Measurements from ENCODE around the gene VMO1. TPM values are rescaled to one million over a fixed set of nuclear protein-coding genes. Genes with fewer than 3 reads are reported as not detected.

VMO1 gene
- total RNA-seq, 1 experiment from 2014 or later: 0.54 TPM

GRCh38 chr17:4766723-4767122, 19.4 kb downstream of the VMO1 start:
- Mint-ChIP-seq H3K27ac (ENCODE audit: unreplicated experiment) (no peak overlapping the region), H3K27me3 (ENCODE audit: insufficient read depth, unreplicated experiment) (no peaks in the 10 kb centered on the region), H3K9me3 (ENCODE audit: unreplicated experiment) (no peaks in the 10 kb centered on the region), H3K36me3 (ENCODE audit: insufficient read depth, unreplicated experiment) (no peaks in the 10 kb centered on the region), H3K4me1 (ENCODE audit: low read depth, unreplicated experiment) (peaks cover 3% of the 10 kb centered on the region), H3K4me3 (ENCODE audit: unreplicated experiment) (no peak overlapping the region)
- ChIA-PET POLR2A (no interaction called here), CTCF (no interaction called here)
- Histone ChIP-seq H3K4me1 (peaks cover 6% of the 10 kb centered on the region), H3K36me3 (ENCODE audit: control insufficient read depth, insufficient read depth, low read length) (no peaks in the 10 kb centered on the region), H3K4me3 (ENCODE audit: low read depth, low read length) (no peak overlapping the region), H3K27me3 (replicated peaks; ENCODE audit: control insufficient read depth, insufficient read depth, low read length) (no peaks in the 10 kb centered on the region), H3K9me3 (no peaks in the 10 kb centered on the region)
- TF ChIP-seq, protein P1, sequence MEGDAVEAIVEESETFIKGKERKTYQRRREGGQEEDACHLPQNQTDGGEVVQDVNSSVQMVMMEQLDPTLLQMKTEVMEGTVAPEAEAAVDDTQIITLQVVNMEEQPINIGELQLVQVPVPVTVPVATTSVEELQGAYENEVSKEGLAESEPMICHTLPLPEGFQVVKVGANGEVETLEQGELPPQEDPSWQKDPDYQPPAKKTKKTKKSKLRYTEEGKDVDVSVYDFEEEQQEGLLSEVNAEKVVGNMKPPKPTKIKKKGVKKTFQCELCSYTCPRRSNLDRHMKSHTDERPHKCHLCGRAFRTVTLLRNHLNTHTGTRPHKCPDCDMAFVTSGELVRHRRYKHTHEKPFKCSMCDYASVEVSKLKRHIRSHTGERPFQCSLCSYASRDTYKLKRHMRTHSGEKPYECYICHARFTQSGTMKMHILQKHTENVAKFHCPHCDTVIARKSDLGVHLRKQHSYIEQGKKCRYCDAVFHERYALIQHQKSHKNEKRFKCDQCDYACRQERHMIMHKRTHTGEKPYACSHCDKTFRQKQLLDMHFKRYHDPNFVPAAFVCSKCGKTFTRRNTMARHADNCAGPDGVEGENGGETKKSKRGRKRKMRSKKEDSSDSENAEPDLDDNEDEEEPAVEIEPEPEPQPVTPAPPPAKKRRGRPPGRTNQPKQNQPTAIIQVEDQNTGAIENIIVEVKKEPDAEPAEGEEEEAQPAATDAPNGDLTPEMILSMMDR (IDR thresholded peaks at IDR 0.05; ENCODE audit: insufficient read depth in 1 of 2, low read depth in 1 of 2, low read length in 1 of 2, severe bottlenecking in 1 of 2, unreplicated experiment in 1 of 2): no peak
- intact Hi-C loops (cut with micrococcal nuclease; ENCODE audit: unreplicated experiment): no loop called here
- DNase-seq: no peak
- no TSS peak for BruUV-seq (replicated peaks)

- Histone ChIP-seq H3K9me3 (no peaks in the 10 kb centered on the region), H3K4me3 (ENCODE audit: low read depth, low read length) (no peak overlapping the region), H3K36me3 (ENCODE audit: control insufficient read depth, insufficient read depth, low read length) (no peaks in the 10 kb centered on the region), H3K27me3 (replicated peaks; ENCODE audit: control insufficient read depth, insufficient read depth, low read length) (no peaks in the 10 kb centered on the region), H3K4me1 (peaks cover 2% of the 10 kb centered on the region)
- ChIA-PET CTCF (no interaction called here), POLR2A (no interaction called here)
- TF ChIP-seq, protein P1 (IDR thresholded peaks at IDR 0.05; ENCODE audit: insufficient read depth in 1 of 2, low read depth in 1 of 2, low read length in 1 of 2, severe bottlenecking in 1 of 2, unreplicated experiment in 1 of 2): no peak
- no peaks in the 10 kb centered on the region for H3K27me3 Mint-ChIP-seq (ENCODE audit: insufficient read depth, unreplicated experiment)
- no peak overlapping the region for H3K27ac Mint-ChIP-seq (ENCODE audit: unreplicated experiment)
- H3K4me1 Mint-ChIP-seq (ENCODE audit: low read depth, unreplicated experiment): no peaks in the 10 kb centered on the region
- intact Hi-C loops (cut with micrococcal nuclease; ENCODE audit: unreplicated experiment): no loop called here
- H3K36me3 Mint-ChIP-seq (ENCODE audit: insufficient read depth, unreplicated experiment): no peaks in the 10 kb centered on the region
- H3K4me3 Mint-ChIP-seq (ENCODE audit: unreplicated experiment): no peak overlapping the region
- DNase-seq: no peak
- no peaks in the 10 kb centered on the region for H3K9me3 Mint-ChIP-seq (ENCODE audit: unreplicated experiment)
- no TSS peak for BruUV-seq (replicated peaks)
Measured at GRCh38 chr17:4766201-4766600, 20.0 kb downstream of the VMO1 start.

GRCh38 chr17:4764595-4764994, 21.6 kb downstream of the VMO1 start:
- no peak for DNase-seq
- CTCF ChIA-PET: no interaction called here
- Mint-ChIP-seq H3K27me3 (ENCODE audit: insufficient read depth, unreplicated experiment) (no peaks in the 10 kb centered on the region), H3K27ac (ENCODE audit: unreplicated experiment) (no peak overlapping the region), H3K36me3 (ENCODE audit: insufficient read depth, unreplicated experiment) (no peaks in the 10 kb centered on the region), H3K4me1 (ENCODE audit: low read depth, unreplicated experiment) (no peaks in the 10 kb centered on the region), H3K4me3 (ENCODE audit: unreplicated experiment) (no peak overlapping the region), H3K9me3 (ENCODE audit: unreplicated experiment) (no peaks in the 10 kb centered on the region)
- POLR2A ChIA-PET: no interaction called here
- Histone ChIP-seq H3K36me3 (ENCODE audit: control insufficient read depth, insufficient read depth, low read length) (no peaks in the 10 kb centered on the region), H3K4me1 (no peaks in the 10 kb centered on the region), H3K4me3 (ENCODE audit: low read depth, low read length) (no peak overlapping the region), H3K27me3 (replicated peaks; ENCODE audit: control insufficient read depth, insufficient read depth, low read length) (no peaks in the 10 kb centered on the region), H3K9me3 (no peaks in the 10 kb centered on the region)
- BruUV-seq (replicated peaks): no TSS peak
- TF ChIP-seq, protein P1 (IDR thresholded peaks at IDR 0.05; ENCODE audit: insufficient read depth in 1 of 2, low read depth in 1 of 2, low read length in 1 of 2, severe bottlenecking in 1 of 2, unreplicated experiment in 1 of 2): no peak
- intact Hi-C loops (cut with micrococcal nuclease; ENCODE audit: unreplicated experiment): no loop called here
